Effector memory CD8-positive, alpha-beta T cell (primary cell): ENCODE data around the gene ABCB10.
A peak's percentile ranks its signal among the peaks of the same experiment; 100 is the strongest.

Experiments
- ATAC-seq: fragments of 150-1000 bp; cut with Tn5 transposase; replicated peaks from 2 replicates; pipeline ENCODE4 v1.10.0; 2021; ENCODE audit warnings: mild to moderate bottlenecking, moderate library complexity
- DNase-seq, 3 experiments: peaks; one replicate each; pipeline ENCODE4 v3.0.0; 2021
- H3K27ac Mint-ChIP-seq, 2 donors: one replicate each; pipeline ENCODE4 v1.8.0; 2022; ENCODE audit warnings: mild to moderate bottlenecking in 2 of 2, mixed read lengths in 2 of 2, moderate library complexity in 2 of 2
- H3K27me3 Mint-ChIP-seq, 2 donors: one replicate each; pipeline ENCODE4 v1.8.0; 2022; ENCODE audit warnings: mixed read lengths in 2 of 2
- H3K36me3 Mint-ChIP-seq: one replicate; pipeline ENCODE4 v1.8.0; 2022; ENCODE audit warnings: mild to moderate bottlenecking, moderate library complexity, mixed read lengths; ENCODE audit not compliant: insufficient read depth
- H3K4me1 Mint-ChIP-seq, 2 donors: one replicate each; pipeline ENCODE4 v1.8.0; 2022; ENCODE audit warnings: low read depth in 2 of 2, mixed read lengths in 2 of 2
- H3K4me3 Mint-ChIP-seq, 2 donors: one replicate each; pipeline ENCODE4 v1.8.0; 2022; ENCODE audit warnings: mild to moderate bottlenecking in 2 of 2, mixed read lengths in 2 of 2, moderate library complexity in 2 of 2
- H3K9me3 Mint-ChIP-seq, 2 donors: one replicate each; pipeline ENCODE4 v1.8.0; 2022; ENCODE audit warnings: mixed read lengths in 2 of 2

Gene ABCB10

DNA sequence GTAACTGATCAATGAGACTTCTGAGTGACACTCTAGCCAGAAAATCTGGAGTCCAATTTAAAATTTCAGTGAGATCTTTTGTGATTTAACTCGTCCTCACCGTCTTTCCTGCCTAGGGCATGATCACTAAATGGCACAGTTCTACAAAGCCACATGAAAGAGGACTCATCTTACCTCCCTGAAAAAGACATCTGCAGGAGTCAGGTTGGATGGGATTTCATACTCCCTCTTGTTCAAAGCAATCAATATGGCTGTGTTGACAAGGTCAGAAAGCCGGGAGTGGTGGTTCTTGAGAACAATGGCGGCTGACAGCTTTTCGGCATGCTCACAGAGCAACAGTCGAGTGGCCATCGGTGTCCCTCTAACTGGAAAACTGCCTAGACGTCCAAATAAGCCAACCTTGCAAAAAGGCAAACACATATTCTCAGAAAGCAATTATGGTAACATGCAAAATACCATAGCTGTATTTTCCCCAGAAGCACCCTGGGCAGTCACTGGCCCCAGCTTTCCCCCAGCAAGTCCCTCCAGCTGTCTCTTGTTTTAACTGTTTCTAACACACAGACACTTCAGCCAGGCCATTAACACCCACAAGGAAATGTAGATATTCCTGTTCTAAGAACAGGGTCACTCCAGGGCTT lies 88.0 kb downstream of the ABCB10 start:
- ATAC-seq (no peak), DNase-seq (no peak)
- Mint-ChIP-seq H3K27ac (peak overlapping the region in 1 of 2 donors; percentile 77), H3K27me3 (no peaks in the 10 kb centered on the region), H3K9me3 (no peaks in the 10 kb centered on the region), H3K4me1 (peaks cover 0 to 8% of the 10 kb centered on the region in 2 donors), H3K4me3 (no peak overlapping the region), H3K36me3 (peaks cover 68% of the 10 kb centered on the region)

DNA sequence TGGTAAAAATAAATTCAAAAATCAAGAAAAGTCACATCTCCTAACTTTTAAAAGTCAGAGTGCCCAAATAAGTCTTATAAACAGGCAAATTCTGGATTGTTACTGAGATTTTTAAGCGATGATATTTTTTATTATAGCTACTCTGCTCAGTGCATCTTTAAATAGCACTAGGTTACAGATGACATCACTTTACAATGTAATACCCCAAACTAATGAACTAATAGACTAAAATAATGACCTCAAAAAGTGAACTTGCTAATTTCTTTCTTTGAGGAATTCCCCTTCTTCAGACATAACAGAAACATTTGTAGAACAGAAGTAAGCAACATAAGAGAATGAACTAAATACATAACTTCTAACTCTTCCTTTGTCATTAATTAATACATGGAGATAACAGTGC lies 91.6 kb downstream of the ABCB10 start:
- no peak for ATAC-seq
- Mint-ChIP-seq H3K4me3 (no peak overlapping the region), H3K27me3 (no peaks in the 10 kb centered on the region), H3K4me1 (peaks cover 0 to 8% of the 10 kb centered on the region in 2 donors), H3K9me3 (no peaks in the 10 kb centered on the region), H3K36me3 (peaks cover 81% of the 10 kb centered on the region), H3K27ac (no peak overlapping the region)
- DNase-seq, result no peak
